Measurements from ENCODE around the gene SSTR3. TPM values are rescaled to one million over a fixed set of nuclear protein-coding genes. Genes with fewer than 3 reads are reported as not detected.

The SSTR3 gene
- total RNA-seq, 1 donor from 2014 or later: not detected

GRCh38 chr22:37187891-37188761, 24.2 kb downstream of the SSTR3 start, which contains the start of gene C1QTNF6:
Gene C1QTNF6 (minus strand): TSS chr22:37188247. CDS start chr22:37188213, 34 bp downstream.
- DNase-seq (peak; percentile 77), ATAC-seq (ENCODE audit: poor library complexity) (peak; percentile 84)
- intact Hi-C loops (cut with DNase I): no loop called here

- DNase-seq (peak; percentile 49), ATAC-seq (ENCODE audit: poor library complexity) (peak; percentile 57)
- intact Hi-C loops (cut with DNase I): no loop called here
Measured at GRCh38 chr22:37187552-37187890, 24.8 kb downstream of the SSTR3 start.

GRCh38 chr22:37186997-37187522, 25.2 kb downstream of the SSTR3 start:
- peak; percentile 37 for DNase-seq
- no peak for ATAC-seq (ENCODE audit: poor library complexity)
- intact Hi-C loops (cut with DNase I): no loop called here

GRCh38 chr22:37186228-37186996, 25.9 kb downstream of the SSTR3 start:
- ATAC-seq (ENCODE audit: poor library complexity) (peak; percentile 33), DNase-seq (peak; percentile 24)
- intact Hi-C loops (cut with DNase I): no loop called here

GRCh38 chr22:37185646-37186227, 26.5 kb downstream of the SSTR3 start:
- DNase-seq (peak; percentile 30), ATAC-seq (ENCODE audit: poor library complexity) (no peak)
- intact Hi-C loops (cut with DNase I): no loop called here

- intact Hi-C loops (cut with DNase I): no loop called here
Measured at GRCh38 chr22:37184816-37185541, 27.3 kb downstream of the SSTR3 start.

GRCh38 chr22:37184380-37184755, 27.9 kb downstream of the SSTR3 start:
- intact Hi-C loops (cut with DNase I): no loop called here
- DNase-seq: no peak
- ATAC-seq (ENCODE audit: poor library complexity): no peak

More at GRCh38 chr22:37184816-37185541, 27.3 kb downstream of the SSTR3 start:
- DNase-seq: peak; percentile 30
- ATAC-seq (ENCODE audit: poor library complexity): no peak

- intact Hi-C loops (cut with DNase I): no loop called here
- no peak for DNase-seq
- ATAC-seq (ENCODE audit: poor library complexity): no peak
Measured at GRCh38 chr22:37183432-37184379, 28.6 kb downstream of the SSTR3 start.

GRCh38 chr22:37182949-37183245, 29.4 kb downstream of the SSTR3 start:
- no peak for DNase-seq
- intact Hi-C loops (cut with DNase I): no loop called here
- no peak for ATAC-seq (ENCODE audit: poor library complexity)

- DNase-seq: no peak
- no peak for ATAC-seq (ENCODE audit: poor library complexity)
- intact Hi-C loops (cut with DNase I): no loop called here
Measured at GRCh38 chr22:37182101-37182948, 30.0 kb downstream of the SSTR3 start.

GRCh38 chr22:37181681-37182080, 30.6 kb downstream of the SSTR3 start:
- intact Hi-C loops (cut with DNase I): no loop called here
- ATAC-seq (ENCODE audit: poor library complexity): no peak
- DNase-seq: no peak

- intact Hi-C loops (cut with DNase I): no loop called here
- DNase-seq: no peak
- no peak for ATAC-seq (ENCODE audit: poor library complexity)
Measured at GRCh38 chr22:37180531-37181231, 31.6 kb downstream of the SSTR3 start.

- ATAC-seq (ENCODE audit: poor library complexity) (no peak), DNase-seq (no peak)
- intact Hi-C loops (cut with DNase I): no loop called here
Measured at GRCh38 chr22:37179622-37180420, 32.5 kb downstream of the SSTR3 start.

- intact Hi-C loops (cut with DNase I): no loop called here
- ATAC-seq (ENCODE audit: poor library complexity) (no peak), DNase-seq (peak; percentile 42)
Measured at GRCh38 chr22:37179126-37179470, 33.2 kb downstream of the SSTR3 start.

- DNase-seq (peak; percentile 26), ATAC-seq (ENCODE audit: poor library complexity) (peak; percentile 5)
- intact Hi-C loops (cut with DNase I): no loop called here
Measured at GRCh38 chr22:37178350-37179125, 33.7 kb downstream of the SSTR3 start.

All from Right ventricle myocardium superior (tissue), 1 donor.